GM21381 (cell line): ENCODE results near the gene RAB40C.
A peak's percentile ranks its signal among the peaks of the same experiment; 100 is the strongest.

Experiments
- ATAC-seq: cut with Tn5 transposase; IDR thresholded peaks from one replicate; pipeline ENCODE4 v1.9.1; 2021; ENCODE audit warnings: mild to moderate bottlenecking, moderate library complexity; ENCODE audit not compliant: unreplicated experiment

The RAB40C gene

DNA sequence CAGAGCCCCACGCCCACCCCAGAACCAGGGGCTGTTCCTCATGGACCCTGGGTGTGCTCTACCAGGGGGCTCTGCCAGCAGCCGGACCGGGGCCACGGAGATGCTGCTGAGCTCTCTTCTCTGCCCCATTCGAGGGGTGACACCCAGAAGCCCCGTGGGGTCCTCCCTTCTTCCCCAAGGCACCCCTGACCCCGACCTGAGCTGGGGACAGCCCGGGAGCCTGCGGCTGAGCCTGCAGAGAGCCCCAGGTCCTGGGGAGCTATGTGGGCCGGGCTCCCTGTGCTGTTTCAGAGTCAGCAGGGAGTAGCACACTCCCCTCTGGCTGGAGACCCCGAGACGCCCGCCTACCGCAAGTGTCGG is 30.9 kb upstream of the RAB40C start:
- ATAC-seq, result no peak

GRCh38 chr16:559411-560203 is 30.3 kb upstream of the RAB40C start:
- no peak for ATAC-seq

- ATAC-seq, result no peak
These were observed 29.6 kb upstream of the RAB40C start, which contains the start of gene PRR35 for GRCh38 chr16:560204-560700. Gene PRR35, plus strand, starts transcription at chr16:560394. Its CDS starts 2,901 bp downstream, at chr16:563295.

GRCh38 chr16:560701-561412 is 29.0 kb upstream of the RAB40C start:
- ATAC-seq, result no peak

- no peak for ATAC-seq
These were observed 28.5 kb upstream of the RAB40C start for GRCh38 chr16:561413-561794.

GRCh38 chr16:561957-562938 is 27.6 kb upstream of the RAB40C start:
- ATAC-seq, result no peak

DNA sequence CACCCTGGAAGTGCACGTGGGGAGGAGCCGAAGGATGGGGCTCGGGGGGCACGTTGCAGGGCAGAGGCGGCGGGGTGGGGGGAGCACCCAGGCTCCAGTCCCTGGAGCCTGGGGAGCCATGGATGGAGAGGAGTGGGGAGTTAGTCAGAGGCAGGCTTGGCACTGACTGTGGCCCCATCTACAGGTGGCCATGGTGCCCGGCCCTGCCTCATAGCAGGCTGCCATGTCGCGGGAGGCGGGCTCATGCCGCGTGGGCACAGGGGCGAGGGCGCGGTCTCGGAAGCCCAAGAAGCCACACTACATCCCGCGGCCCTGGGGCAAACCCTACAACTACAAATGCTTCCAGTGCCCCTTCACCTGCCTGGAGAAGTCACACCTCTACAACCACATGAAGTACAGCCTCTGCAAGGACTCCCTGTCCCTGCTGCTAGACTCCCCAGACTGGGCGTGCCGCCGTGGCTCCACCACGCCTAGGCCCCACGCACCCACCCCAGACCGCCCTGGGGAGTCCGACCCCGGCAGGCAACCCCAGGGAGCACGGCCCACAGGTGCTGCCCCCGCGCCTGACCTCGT is 26.7 kb upstream of the RAB40C start:
- no peak for ATAC-seq

GRCh38 chr16:564690-565418 is 25.0 kb upstream of the RAB40C start:
- ATAC-seq, result no peak

- ATAC-seq, result no peak
These were observed 24.2 kb upstream of the RAB40C start for GRCh38 chr16:565419-566330.

GRCh38 chr16:566475-567372 is 23.1 kb upstream of the RAB40C start, which contains the start of gene NHLRC4:
Gene NHLRC4, plus strand, starts transcription at chr16:567005. Its CDS starts 1,043 bp downstream, at chr16:568048.
- no peak for ATAC-seq

DNA sequence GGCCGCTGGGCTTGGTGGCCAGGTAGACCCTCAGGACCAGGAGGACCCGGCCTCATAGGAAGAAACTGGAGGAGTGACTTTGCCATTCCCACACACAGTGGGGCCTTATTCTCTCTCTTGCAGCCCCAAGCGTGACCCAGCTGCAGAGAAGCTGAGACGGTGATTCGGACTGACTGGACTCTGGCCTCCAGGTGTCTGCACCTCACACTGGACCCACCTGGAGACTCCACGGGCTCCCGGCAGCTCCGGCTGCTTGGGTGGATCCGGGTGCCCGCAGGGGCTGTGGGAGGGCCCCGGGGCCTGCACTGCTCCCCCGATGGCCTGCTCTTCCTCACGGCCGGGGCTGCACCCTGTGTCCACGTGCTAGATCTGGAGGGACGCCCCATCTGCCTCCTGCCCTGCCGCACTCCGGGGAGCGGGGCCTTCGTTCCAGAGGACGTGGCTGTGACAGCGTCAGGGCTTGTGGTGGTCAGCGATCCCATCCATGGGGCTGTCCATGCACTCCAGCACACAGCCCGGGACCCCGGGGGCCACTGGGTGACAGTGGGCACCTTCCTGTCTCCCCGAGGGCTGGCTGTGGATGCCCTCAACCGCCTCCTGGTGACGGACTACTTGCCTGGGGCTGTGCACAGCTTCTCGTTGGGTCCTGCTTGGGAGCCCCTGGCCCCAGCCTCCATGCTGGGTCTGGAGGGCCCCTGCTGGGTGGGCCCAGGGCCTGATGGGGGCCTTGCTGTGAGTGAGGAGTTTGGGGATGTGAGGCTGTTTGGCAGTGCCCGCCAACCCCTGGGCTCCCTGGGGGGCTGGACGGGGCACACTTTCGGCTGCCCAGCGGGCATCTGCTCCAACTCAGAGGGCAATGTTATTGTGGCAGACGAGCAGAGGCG is 22.3 kb upstream of the RAB40C start:
- no peak for ATAC-seq

DNA sequence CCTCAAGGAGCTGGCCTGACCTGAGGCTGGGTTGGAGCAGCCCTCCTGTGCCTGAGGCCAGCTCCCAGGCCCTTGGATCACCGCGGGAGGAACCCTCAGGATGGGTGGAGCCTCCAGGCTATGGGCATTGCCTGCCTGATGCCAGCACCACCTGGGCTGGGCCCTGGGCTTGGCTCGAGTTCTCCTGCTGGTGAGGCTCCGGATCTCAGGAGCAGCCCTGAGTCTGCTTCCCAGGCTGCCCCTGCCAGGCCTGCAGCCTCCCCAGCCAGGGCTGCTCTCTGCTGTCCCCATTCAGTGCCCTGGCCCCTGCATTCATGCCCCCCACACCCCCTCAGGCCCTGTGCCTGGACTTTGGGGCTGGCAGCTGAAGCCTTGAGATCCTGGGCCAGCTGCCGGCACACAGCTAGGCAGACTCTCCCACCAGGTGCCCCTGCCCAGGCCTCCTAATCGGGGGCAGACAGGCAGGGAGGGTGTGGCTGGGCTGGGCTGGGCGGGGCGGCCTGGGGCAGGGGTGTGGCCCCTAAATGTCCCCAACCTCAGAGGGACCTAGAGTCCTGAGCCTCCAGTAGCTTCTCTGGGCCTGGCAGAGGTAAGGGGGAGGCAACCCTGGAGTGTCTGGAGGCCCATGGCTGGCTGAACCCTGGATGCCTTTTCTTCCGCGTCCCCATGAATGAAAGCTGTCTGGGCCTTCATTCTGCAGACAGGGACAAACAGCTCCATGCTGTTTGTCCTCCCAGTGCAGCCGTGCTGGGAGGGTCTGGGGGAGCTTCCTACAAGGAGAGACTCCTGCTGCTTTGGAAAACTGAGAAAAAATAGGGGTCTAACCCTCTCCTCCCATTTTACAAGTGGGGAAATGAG is 21.2 kb upstream of the RAB40C start:
- ATAC-seq, result no peak

DNA sequence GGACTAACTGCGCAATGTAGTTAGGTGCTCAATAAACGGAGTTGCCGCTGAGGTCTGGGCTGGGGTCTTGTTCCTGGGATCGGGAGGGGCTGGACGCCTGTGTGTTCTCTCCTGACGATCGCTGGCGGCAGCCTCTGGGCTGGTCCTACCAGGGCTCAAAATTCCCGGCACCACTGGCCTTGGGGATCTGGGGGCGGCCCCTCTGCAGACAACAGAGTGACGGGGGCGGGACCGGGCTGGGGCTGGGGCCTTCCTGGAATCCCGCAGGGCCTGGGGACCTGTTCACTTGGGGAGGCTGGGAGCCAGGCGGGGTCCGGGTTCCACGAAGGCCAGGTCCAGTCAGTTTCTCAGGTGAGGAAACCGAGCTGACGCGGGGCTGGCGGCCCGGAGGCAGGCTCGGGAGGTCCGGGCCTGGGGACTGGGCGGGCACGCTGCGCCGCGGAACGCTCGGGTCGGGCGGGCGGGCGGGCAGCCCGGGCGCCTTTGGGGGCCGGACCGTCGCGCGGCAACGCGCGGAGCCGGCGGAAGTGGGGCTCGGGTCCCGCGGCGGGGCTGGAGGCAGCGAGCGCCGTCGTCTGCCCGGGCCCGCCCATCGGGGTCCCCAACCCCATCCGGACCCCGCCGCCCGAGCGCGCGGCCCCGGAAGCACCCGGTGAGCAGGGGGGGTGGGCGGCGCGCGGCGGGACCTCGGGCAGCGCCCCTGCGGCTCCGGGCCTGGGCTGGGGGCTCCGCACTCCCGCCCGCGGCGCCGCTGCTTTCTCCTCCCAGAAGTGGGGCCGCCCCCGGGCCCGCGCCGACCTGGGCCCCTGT is 20.2 kb upstream of the RAB40C start, which contains the start of gene PIGQ:
Gene PIGQ (plus strand): TSS at position 524 of the 810 bp plus-strand sequence. CDS start 4,107 bp downstream, outside the sequence.
- ATAC-seq, result peak; percentile 57

DNA sequence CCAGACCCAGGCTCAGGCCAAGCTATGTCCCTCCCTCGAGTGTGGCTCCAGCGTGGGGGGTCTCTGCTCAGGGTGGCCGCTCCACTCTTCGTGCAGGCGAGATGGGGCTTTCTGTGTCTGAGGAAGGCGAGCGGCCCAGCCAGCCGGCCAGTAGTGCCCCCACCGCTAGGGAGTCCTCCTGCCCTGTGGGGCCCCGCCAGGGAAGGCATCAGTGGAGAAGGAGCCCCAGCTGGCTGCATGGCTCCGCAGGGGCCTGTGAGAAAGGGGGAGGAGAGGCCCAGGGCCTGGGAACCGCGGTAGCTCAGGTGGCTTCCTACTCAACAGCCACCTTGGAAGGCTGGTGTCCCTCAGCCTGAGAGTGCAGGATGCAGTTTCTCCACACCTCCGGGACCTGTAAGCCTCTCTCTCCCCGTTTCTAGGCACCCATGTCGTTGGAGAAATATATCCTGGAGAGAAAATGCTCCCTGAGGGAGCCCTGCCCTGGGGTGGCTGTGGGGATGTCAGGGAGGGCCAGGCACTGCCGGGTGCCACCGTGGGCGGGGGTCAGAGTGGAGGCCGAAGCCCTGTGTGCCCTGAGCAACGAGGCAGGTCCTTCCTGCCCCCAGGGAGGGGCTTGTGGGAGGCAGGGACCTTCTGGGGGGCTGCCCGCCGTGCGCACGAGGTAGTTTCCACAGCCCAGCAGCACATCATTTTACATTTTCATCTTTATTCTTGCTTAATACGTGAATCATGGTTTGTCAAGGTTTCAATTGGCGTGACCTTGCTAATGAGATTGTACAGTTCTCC is 16.8 kb upstream of the RAB40C start:
- no peak for ATAC-seq
